ENCODE results near the gene DIPK1C. TPM values are rescaled to one million over a fixed set of nuclear protein-coding genes. Genes with fewer than 3 reads are reported as not detected.

The DIPK1C gene
- total RNA-seq, 1 experiment from 2014 or later: not detected

- ATAC-seq (no peak), DNase-seq (ENCODE audit: low read depth, low spot score) (no peak)
- no peaks in the 10 kb centered on the region for H4K20me1 ChIP-seq (ENCODE audit: insufficient read depth)
- H3K4me3 ChIP-seq (replicated peaks in 1 of 2; ENCODE audit: low read depth in 1 of 2, low read length in 2 of 2): no peak overlapping the region
- TF ChIP-seq MAX (IDR thresholded peaks at IDR 0.05) (no peak), EZH2phosphoT487 (IDR thresholded peaks at IDR 0.05; ENCODE audit: borderline replicate concordance) (no peak), EGR1 (IDR thresholded peaks at IDR 0.05; ENCODE audit: low read depth) (no peak), EZH2 (IDR thresholded peaks at IDR 0.05) (no peak), CBX3 (IDR thresholded peaks at IDR 0.05; ENCODE audit: low read depth) (no peak), POLR2A (IDR thresholded peaks at IDR 0.05; ENCODE audit: borderline replicate concordance, extremely low read depth, insufficient read depth, insufficient read length) (no peak), SIN3A (IDR thresholded peaks at IDR 0.05; ENCODE audit: low read depth) (no peak), SRF (IDR thresholded peaks at IDR 0.05; ENCODE audit: low read depth) (no peak), RAD21 (IDR thresholded peaks at IDR 0.05; ENCODE audit: low read depth) (no peak), REST (IDR thresholded peaks at IDR 0.05; ENCODE audit: low read depth) (no peak), TCF7L2 (IDR thresholded peaks at IDR 0.05; ENCODE audit: borderline replicate concordance, extremely low read depth, insufficient read depth, insufficient read length) (no peak), ATF3 (IDR thresholded peaks at IDR 0.05) (no peak), FOSL1 (IDR thresholded peaks at IDR 0.05; ENCODE audit: low read depth) (no peak), CEBPB (IDR thresholded peaks at IDR 0.05; ENCODE audit: low read depth) (no peak), POLR2AphosphoS5 (IDR thresholded peaks at IDR 0.05; ENCODE audit: low read depth, low read length) (no peak)
- no peaks in the 10 kb centered on the region for H3K4me1 ChIP-seq (ENCODE audit: control insufficient read depth in 1 of 2, insufficient read depth in 2 of 2, low read length in 2 of 2)
- H3K27me3 ChIP-seq (ENCODE audit: insufficient read depth, low read length): peaks cover 52% of the 10 kb centered on the region
- RAD21 ChIA-PET (ENCODE audit: low non-redundant PET in 1 of 2, low total read pairs in 2 of 2, uncharacterized antibody in 2 of 2, unreplicated experiment in 2 of 2): interaction anchor here in 1 of 2 experiments (0.7 kb wide), 1 partner anchor 16 kb away, joined by 8 read pairs; no protein-coding TSS in a partner anchor
- H3K36me3 ChIP-seq (ENCODE audit: control insufficient read depth in 1 of 2, insufficient read depth in 2 of 2, low read length in 2 of 2): no peaks in the 10 kb centered on the region
- no peak overlapping the region for H2AFZ ChIP-seq (ENCODE audit: low read depth, low read length, poor library complexity, severe bottlenecking)
- no peak overlapping the region for H3K9ac ChIP-seq (ENCODE audit: low read length)
- intact Hi-C loops (cut with micrococcal nuclease): no loop called here
- no peak overlapping the region for H3K4me2 ChIP-seq (ENCODE audit: low read length)
- no peaks in the 10 kb centered on the region for H3K79me2 ChIP-seq (ENCODE audit: insufficient read depth, low read length)
- POLR2A ChIA-PET: no interaction called here
- H3K9me3 ChIP-seq (ENCODE audit: control insufficient read depth in 1 of 2, insufficient read depth in 1 of 2, low read depth in 1 of 2, low read length in 2 of 2): no peaks in the 10 kb centered on the region
- CTCF ChIA-PET: no interaction called here
- H3K27ac ChIP-seq (ENCODE audit: low read depth, low read length): no peak overlapping the region
- no peaks in the 10 kb centered on the region for H3K9me2 ChIP-seq (ENCODE audit: insufficient read depth)
- BruUV-seq (replicated peaks): no TSS peak
These were observed 44.8 kb downstream of the DIPK1C start for GRCh38 chr18:74412116-74412880.
